Stimulated activated CD4-positive, alpha-beta T cell treated with anti-CD3 and anti-CD28 coated beads, TNF-alpha, amount 100 ng/mL, for 1 hour (primary cell): ENCODE results near the gene CDA.
A peak's percentile ranks its signal among the peaks of the same experiment; 100 is the strongest.

Experiments
- DNase-seq, 3 donors: peaks; one replicate each; pipeline ENCODE4 v3.0.0-alpha.2; 2020; ENCODE audit warnings: low read depth in 3 of 3, low spot score in 1 of 3

Gene CDA

GRCh38 chr1:20588634-20589225, at the start of gene CDA:
Gene CDA (plus strand): TSS chr1:20589097. CDS start chr1:20589130, 33 bp downstream.
- no peak for DNase-seq

- DNase-seq, result no peak
Measured at GRCh38 chr1:20540281-20540680, 48.6 kb upstream of the CDA start.

- no peak for DNase-seq
Measured at GRCh38 chr1:20546637-20547036, 42.3 kb upstream of the CDA start.

GRCh38 chr1:20551161-20551560, 37.7 kb upstream of the CDA start:
- DNase-seq, result no peak

GRCh38 chr1:20551945-20552727, 36.8 kb upstream of the CDA start, which contains the start of gene FAM43B:
Gene FAM43B (plus strand): TSS chr1:20552573. CDS start chr1:20552974, 401 bp downstream.
- no peak for DNase-seq

GRCh38 chr1:20552728-20553445, 36.0 kb upstream of the CDA start:
- no peak for DNase-seq

- no peak for DNase-seq
Measured at GRCh38 chr1:20555025-20555757, 33.7 kb upstream of the CDA start.

- no peak for DNase-seq
Measured at GRCh38 chr1:20555758-20556120, 33.2 kb upstream of the CDA start.

GRCh38 chr1:20558191-20558590, 30.7 kb upstream of the CDA start:
- no peak for DNase-seq

GRCh38 chr1:20560966-20561365, 27.9 kb upstream of the CDA start:
- DNase-seq, result no peak

- DNase-seq, result no peak
Measured at GRCh38 chr1:20565234-20565633, 23.7 kb upstream of the CDA start.

GRCh38 chr1:20569523-20570098, 19.3 kb upstream of the CDA start:
- DNase-seq, result no peak

- DNase-seq, result no peak
Measured at GRCh38 chr1:20571427-20571826, 17.5 kb upstream of the CDA start.

GRCh38 chr1:20573987-20574386, 14.9 kb upstream of the CDA start:
- DNase-seq, result no peak

GRCh38 chr1:20574686-20575540, 14.0 kb upstream of the CDA start:
- DNase-seq, result peak in 2 of 3 donors; percentile 5 to 46

GRCh38 chr1:20575541-20576336, 13.2 kb upstream of the CDA start:
- no peak for DNase-seq

GRCh38 chr1:20578062-20578461, 10.8 kb upstream of the CDA start:
- DNase-seq, result no peak

- no peak for DNase-seq
Measured at GRCh38 chr1:20578721-20579395, 10.0 kb upstream of the CDA start.

GRCh38 chr1:20584890-20585289, 4.0 kb upstream of the CDA start:
- DNase-seq, result no peak
